Gastroesophageal sphincter (tissue), 3 donors: ENCODE results near the gene BTBD9.

Experiments used
- POLR2A ChIP-seq, 2 donors: fragments of 450-650 bp; IDR thresholded peaks; one replicate each; pipeline ENCODE4 v1.6.1; 2017; ENCODE audit warnings: antibody characterized with exemption in 2 of 2, mild to moderate bottlenecking in 2 of 2, moderate library complexity in 1 of 2
- TF ChIP-seq, protein P1 (sequence below), 4 experiments: fragments of 200-600 bp in 2 of 4; fragments of 450-650 bp in 2 of 4; sonication (generic) in 1 of 4; IDR thresholded peaks; one replicate each; pipeline ENCODE4 v1.5.1; 2017 to 2019; ENCODE audit warnings: antibody characterized with exemption in 4 of 4, mild to moderate bottlenecking in 2 of 4, moderate library complexity in 2 of 4

DNA sequence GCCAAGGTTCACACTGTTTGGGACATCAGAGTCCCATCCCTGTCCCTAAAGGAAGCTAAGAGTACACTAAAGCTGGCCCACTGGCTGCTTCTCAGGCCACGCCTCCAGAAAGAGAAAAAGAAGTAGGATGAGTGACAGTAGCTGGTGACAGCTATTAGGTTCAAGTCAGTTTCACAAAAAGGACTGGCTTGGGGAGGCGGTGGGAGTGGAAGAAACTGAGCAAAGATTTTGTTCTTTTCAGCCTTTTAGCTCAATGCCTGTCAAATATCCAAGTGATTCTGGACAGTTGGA, 445.5 kb downstream of the BTBD9 start:
- TF ChIP-seq, protein P1, sequence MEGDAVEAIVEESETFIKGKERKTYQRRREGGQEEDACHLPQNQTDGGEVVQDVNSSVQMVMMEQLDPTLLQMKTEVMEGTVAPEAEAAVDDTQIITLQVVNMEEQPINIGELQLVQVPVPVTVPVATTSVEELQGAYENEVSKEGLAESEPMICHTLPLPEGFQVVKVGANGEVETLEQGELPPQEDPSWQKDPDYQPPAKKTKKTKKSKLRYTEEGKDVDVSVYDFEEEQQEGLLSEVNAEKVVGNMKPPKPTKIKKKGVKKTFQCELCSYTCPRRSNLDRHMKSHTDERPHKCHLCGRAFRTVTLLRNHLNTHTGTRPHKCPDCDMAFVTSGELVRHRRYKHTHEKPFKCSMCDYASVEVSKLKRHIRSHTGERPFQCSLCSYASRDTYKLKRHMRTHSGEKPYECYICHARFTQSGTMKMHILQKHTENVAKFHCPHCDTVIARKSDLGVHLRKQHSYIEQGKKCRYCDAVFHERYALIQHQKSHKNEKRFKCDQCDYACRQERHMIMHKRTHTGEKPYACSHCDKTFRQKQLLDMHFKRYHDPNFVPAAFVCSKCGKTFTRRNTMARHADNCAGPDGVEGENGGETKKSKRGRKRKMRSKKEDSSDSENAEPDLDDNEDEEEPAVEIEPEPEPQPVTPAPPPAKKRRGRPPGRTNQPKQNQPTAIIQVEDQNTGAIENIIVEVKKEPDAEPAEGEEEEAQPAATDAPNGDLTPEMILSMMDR (IDR thresholded peaks at IDR 0.05), result no peak
- TF ChIP-seq POLR2A (IDR thresholded peaks at IDR 0.05), result no peak
